CD4-positive, alpha-beta T cell treated with Interleukin-1 beta for 1 hour (primary cell): Measurements from ENCODE around the gene ERAL1.
A peak's percentile ranks its signal among the peaks of the same experiment; 100 is the strongest.
"Not testable (repeated sequence)": the region's sequence is repeated elsewhere in the genome, so short reads cannot be mapped to it uniquely, and the experiment has no call there.

Experiments used
- DNase-seq, 2 donors: peaks; one replicate each; pipeline ENCODE4 v3.0.0-alpha.2; 2020 to 2022

Gene ERAL1

DNA sequence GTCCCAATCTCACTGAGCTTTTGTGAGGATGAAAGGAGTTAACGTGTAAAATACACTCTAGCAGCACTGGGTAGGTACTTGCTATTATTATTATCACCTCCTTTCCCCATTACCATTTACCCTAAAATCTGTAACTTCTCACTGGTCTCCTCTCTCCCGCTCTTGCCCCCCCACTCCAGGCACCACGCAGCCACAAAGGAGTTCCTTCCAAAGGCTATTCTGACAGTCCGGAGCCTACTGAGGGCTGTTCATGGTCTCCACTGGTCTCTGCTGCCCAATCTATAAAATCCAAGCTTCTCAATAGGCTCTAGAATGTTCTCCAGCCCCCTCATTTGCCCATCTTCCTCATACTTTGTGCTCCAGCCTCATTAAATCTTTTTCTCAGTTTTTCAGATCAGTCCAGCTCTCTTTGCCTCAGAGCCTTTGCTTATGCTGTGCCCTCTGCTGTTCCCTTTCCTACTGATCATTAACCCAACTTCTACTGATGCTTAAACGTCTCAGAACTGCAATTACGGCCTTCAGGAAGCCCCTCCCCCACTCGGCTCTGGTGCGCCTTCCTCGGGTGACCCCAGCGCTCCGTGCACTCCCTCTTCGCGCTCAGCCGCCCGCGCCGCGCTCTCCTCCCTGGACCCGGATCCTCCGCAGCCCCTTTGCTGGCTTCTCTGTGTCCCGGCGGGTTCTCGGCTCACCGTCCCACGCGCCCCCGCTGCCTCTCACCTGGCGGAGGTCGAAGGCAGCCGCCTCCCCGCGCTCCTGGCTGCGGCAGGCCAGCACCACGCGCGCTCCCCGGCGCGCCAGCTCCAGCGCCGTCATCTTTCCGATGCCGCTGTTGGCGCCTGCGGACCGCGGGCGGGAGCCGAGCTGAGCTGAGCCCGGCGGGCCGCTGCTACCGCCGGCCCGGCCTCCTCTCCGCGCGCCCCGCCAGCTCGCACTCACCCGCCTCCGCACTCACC, 47.3 kb downstream of the ERAL1 start:
- peak in 1 of 2 donors; percentile 38 for DNase-seq

GRCh38 chr17:28902819-28903545, 48.2 kb downstream of the ERAL1 start, which contains the start of gene DHRS13:
Gene DHRS13 (minus strand): TSS chr17:28903079. CDS start chr17:28902944, 135 bp downstream.
- DNase-seq: peak; percentile 95 to 96

- DNase-seq: not testable (repeated sequence)
Measured at GRCh38 chr17:28903546-28903841, 48.7 kb downstream of the ERAL1 start.

GRCh38 chr17:28904800-28905199, 50.0 kb downstream of the ERAL1 start:
- DNase-seq: no peak

DNA sequence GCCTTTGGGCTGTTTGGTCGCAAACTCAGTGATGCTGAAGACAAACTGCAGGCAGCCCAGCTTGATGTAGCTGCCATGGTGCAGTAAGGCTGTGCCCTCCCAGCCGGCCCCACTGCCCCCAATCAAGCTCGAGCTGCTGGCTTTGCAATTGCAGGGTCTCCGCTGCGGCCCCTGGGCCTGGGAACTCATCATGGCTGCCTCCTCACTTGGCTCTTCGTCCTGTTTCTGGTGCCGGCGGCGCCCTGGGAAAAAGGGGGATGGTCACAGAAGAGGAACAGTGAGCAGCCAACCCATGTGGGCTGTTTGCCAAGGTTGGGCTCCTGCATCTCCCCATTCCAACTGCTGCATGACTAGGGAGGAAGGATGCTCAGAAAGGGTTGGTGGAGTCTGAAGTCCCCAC, 51.5 kb downstream of the ERAL1 start:
- DNase-seq: no peak

DNA sequence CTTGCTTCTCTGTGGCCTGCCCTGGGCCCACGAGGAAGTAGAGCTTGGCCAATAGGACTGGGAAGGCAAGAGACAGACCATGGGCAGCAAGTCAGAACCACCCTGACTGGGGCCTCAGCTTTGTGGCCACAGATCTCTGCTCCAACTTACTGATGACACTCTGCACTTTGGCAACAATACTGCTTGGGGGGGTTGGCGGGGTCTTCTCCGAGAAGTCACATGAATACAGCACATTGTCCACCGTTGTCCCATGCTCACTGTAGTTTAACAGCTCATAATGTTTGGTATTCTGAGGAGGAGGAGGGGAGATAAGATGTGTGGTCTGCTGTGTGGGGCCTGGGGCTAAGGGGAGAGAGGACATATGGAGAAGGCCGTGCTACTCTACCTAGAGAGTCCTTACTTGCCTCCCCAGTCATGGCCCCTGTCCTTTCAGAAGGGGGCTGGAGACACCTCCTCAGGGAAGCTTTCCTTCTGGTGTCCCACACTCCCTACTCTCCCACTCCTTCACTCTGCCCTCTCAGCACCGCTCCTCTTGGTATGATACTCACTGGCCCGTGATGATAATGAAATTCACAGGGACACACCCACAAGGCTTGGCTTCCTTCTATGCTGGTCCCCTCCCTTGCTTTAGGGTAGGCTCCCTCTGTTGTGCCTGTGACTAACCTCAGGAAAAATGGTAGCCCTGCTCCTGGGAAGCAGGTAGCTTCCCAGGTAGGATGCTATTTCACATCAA, 52.1 kb downstream of the ERAL1 start:
- no peak for DNase-seq

GRCh38 chr17:28907709-28908475, 53.1 kb downstream of the ERAL1 start:
- no peak for DNase-seq

GRCh38 chr17:28908640-28909167, 53.9 kb downstream of the ERAL1 start:
- DNase-seq: no peak

- no peak for DNase-seq
Measured at GRCh38 chr17:28910534-28910933, 55.7 kb downstream of the ERAL1 start.
